K562 (cell line): ENCODE data around the gene PDE4A. TPM values are rescaled to one million over a fixed set of nuclear protein-coding genes. Genes with fewer than 3 reads are reported as not detected.

ENCODE experiments used
- BRD4 ChIP-seq: fragments of 200-600 bp; sonication (generic); IDR thresholded peaks from 2 replicates; pipeline ENCODE4 v1.6.1; 2017; ENCODE audit warnings: inconsistent platforms
- JUN ChIP-seq, 2 experiments: sonication (generic) in 1 of 2; formaldehyde crosslinking in 1 of 2; IDR thresholded peaks; 2 replicates each; pipeline versions ENCODE4 v1.6.1 to v1.8.0; 2012 to 2022; ENCODE audit warnings: borderline replicate concordance in 2 of 2, mild to moderate bottlenecking in 2 of 2, improper control_type of control experiment in 1 of 2, low read depth in 1 of 2, low read length in 1 of 2, missing genetic modification reagents in 1 of 2
- MGA ChIP-seq: fragments of 450-650 bp; IDR thresholded peaks from 2 replicates; pipeline ENCODE4 v1.6.1; 2016; ENCODE audit warnings: mild to moderate bottlenecking, moderate library complexity
- polyA plus RNA-seq, 8 experiments: library from polyadenylated mRNA; depleted of rRNA in 4 of 8; stranded (reverse) in 5 of 8; unstranded in 3 of 8; fragments of >200 nt; fragmentation: Nextera tagmentation in 2 of 8; fragmentation: Illumina TruSeq in 1 of 8; extraction: Ambion mirVana in 2 of 8; extraction: Trizol in 1 of 8; gene quantifications; 2 replicates each; pipeline versions ENCODE4 v1.2.1 to v1.2.3, GENCODE V29; 2011 to 2014; ENCODE audit warnings: inconsistent platforms in 1 of 8, missing spikeins in 1 of 8
- total RNA-seq, 7 experiments: library from RNA; depleted of rRNA in 6 of 7; stranded (reverse); fragments of >200 nt in 6 of 7; fragmentation: Illumina TruSeq in 2 of 7; extraction: Trizol in 2 of 7; gene quantifications; 2 replicates each; pipeline versions ENCODE4 v1.2.1 to v1.2.3, GENCODE V29; 2011 to 2021; ENCODE audit warnings: low replicate concordance in 1 of 7
- TF ChIP-seq, protein P1 (sequence below), 2 experiments: fragments of 450-650 bp in 1 of 2; sonication (generic) in 1 of 2; formaldehyde crosslinking in 1 of 2; IDR thresholded peaks; 2 replicates each; pipeline versions ENCODE4 v1.7.1 to v1.9.0; 2016 to 2022; ENCODE audit warnings: inconsistent platforms in 1 of 2, mild to moderate bottlenecking in 1 of 2, missing genetic modification reagents in 1 of 2

The PDE4A gene
- total and polyA plus RNA-seq, 9 of the 15 experiments (the other 6 are each of a cell fraction or from before 2014, with no cell fraction given): 0.66 to 26.9 (median 4.6) TPM

DNA sequence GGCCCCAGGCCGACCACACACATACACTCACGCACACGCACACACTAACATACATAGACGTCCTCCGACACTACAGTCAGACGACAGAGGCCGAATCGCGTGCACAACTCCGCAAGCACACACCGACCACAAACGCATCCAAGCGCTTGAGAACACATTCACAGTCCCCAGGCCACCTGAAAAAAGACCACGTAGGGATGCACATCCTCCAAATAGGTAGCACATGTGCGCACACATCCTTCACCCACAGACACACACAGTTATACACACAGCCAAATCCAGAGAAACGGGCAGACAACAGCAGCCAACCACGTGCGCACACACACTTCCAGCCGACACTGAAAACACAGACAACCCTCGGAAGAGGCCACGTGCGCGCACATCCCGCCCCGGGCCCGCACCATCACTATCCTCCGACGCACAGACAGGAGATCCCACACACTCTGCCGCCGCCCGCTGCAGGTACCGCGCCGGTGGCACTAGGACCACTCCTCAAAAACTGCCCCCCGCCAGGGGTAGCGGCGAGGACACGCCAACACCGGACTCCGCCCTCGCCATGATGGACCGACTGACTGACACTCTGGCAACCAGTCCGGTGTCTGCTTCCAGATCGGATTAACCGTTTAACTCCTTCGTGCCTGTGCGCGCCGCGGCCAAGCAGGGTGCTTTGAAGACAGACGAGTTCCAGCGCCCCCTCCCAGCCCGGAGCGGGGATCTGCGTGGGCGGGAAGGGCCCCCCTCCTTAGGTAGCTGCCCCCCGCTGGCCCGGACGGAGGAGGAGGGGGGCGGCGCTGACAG is 493 bp upstream of the PDE4A start (continued):
- peak; percentile 37; the same call in 1 of the 2 replicates for TF ChIP-seq JUN (IDR thresholded peaks at IDR 0.05; ENCODE audit: borderline replicate concordance, low read depth, low read length)
- TF ChIP-seq JUN (CRISPR knock-in tag; IDR thresholded peaks at IDR 0.05; ENCODE audit: borderline replicate concordance): no peak
- TF ChIP-seq, protein P1, sequence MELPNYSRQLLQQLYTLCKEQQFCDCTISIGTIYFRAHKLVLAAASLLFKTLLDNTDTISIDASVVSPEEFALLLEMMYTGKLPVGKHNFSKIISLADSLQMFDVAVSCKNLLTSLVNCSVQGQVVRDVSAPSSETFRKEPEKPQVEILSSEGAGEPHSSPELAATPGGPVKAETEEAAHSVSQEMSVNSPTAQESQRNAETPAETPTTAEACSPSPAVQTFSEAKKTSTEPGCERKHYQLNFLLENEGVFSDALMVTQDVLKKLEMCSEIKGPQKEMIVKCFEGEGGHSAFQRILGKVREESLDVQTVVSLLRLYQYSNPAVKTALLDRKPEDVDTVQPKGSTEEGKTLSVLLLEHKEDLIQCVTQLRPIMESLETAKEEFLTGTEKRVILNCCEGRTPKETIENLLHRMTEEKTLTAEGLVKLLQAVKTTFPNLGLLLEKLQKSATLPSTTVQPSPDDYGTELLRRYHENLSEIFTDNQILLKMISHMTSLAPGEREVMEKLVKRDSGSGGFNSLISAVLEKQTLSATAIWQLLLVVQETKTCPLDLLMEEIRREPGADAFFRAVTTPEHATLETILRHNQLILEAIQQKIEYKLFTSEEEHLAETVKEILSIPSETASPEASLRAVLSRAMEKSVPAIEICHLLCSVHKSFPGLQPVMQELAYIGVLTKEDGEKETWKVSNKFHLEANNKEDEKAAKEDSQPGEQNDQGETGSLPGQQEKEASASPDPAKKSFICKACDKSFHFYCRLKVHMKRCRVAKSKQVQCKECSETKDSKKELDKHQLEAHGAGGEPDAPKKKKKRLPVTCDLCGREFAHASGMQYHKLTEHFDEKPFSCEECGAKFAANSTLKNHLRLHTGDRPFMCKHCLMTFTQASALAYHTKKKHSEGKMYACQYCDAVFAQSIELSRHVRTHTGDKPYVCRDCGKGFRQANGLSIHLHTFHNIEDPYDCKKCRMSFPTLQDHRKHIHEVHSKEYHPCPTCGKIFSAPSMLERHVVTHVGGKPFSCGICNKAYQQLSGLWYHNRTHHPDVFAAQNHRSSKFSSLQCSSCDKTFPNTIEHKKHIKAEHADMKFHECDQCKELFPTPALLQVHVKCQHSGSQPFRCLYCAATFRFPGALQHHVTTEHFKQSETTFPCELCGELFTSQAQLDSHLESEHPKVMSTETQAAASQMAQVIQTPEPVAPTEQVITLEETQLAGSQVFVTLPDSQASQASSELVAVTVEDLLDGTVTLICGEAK (IDR thresholded peaks at IDR 0.05): peak; percentile 61; the same call in 1 of the 2 replicates
- TF ChIP-seq, protein P1 (CRISPR knock-in tag; IDR thresholded peaks at IDR 0.05): no peak
- TF ChIP-seq MGA: peak; percentile 97
- no peak for TF ChIP-seq BRD4
